ENCODE measurements around the gene NTHL1.

Gene NTHL1

GRCh38 chr16:2042986-2043666 is 4.5 kb downstream of the NTHL1 start:
- Mint-ChIP-seq H3K27me3 (peaks cover 14% of the 10 kb centered on the region), H3K9me3 (no peaks in the 10 kb centered on the region), H3K27ac (no peak overlapping the region), H3K4me1 (peaks cover 34% of the 10 kb centered on the region), H3K4me3 (no peak overlapping the region), H3K36me3 (peaks cover 8% of the 10 kb centered on the region)
- no peak for ATAC-seq

GRCh38 chr16:2042171-2042985 is 5.3 kb downstream of the NTHL1 start:
- Mint-ChIP-seq H3K27ac (no peak overlapping the region), H3K36me3 (peaks cover 8% of the 10 kb centered on the region), H3K4me3 (no peak overlapping the region), H3K4me1 (peaks cover 33% of the 10 kb centered on the region), H3K9me3 (no peaks in the 10 kb centered on the region), H3K27me3 (peaks cover 20% of the 10 kb centered on the region)
- no peak for ATAC-seq

GRCh38 chr16:2040787-2041522 is 6.7 kb downstream of the NTHL1 start:
- H3K27ac Mint-ChIP-seq = no peak overlapping the region
- ATAC-seq = no peak
- peaks cover 20% of the 10 kb centered on the region for H3K4me1 Mint-ChIP-seq
- H3K27me3 Mint-ChIP-seq = peaks cover 30% of the 10 kb centered on the region
- no peaks in the 10 kb centered on the region for H3K9me3 Mint-ChIP-seq
- peaks cover 8% of the 10 kb centered on the region for H3K36me3 Mint-ChIP-seq
- no peak overlapping the region for H3K4me3 Mint-ChIP-seq

- peaks cover 30% of the 10 kb centered on the region for H3K27me3 Mint-ChIP-seq
- no peaks in the 10 kb centered on the region for H3K9me3 Mint-ChIP-seq
- H3K36me3 Mint-ChIP-seq = peaks cover 8% of the 10 kb centered on the region
- H3K4me1 Mint-ChIP-seq = peaks cover 20% of the 10 kb centered on the region
- no peak overlapping the region for H3K27ac Mint-ChIP-seq
- H3K4me3 Mint-ChIP-seq = no peak overlapping the region
- no peak for ATAC-seq
Observed at GRCh38 chr16:2040041-2040786, 7.4 kb downstream of the NTHL1 start.

DNA sequence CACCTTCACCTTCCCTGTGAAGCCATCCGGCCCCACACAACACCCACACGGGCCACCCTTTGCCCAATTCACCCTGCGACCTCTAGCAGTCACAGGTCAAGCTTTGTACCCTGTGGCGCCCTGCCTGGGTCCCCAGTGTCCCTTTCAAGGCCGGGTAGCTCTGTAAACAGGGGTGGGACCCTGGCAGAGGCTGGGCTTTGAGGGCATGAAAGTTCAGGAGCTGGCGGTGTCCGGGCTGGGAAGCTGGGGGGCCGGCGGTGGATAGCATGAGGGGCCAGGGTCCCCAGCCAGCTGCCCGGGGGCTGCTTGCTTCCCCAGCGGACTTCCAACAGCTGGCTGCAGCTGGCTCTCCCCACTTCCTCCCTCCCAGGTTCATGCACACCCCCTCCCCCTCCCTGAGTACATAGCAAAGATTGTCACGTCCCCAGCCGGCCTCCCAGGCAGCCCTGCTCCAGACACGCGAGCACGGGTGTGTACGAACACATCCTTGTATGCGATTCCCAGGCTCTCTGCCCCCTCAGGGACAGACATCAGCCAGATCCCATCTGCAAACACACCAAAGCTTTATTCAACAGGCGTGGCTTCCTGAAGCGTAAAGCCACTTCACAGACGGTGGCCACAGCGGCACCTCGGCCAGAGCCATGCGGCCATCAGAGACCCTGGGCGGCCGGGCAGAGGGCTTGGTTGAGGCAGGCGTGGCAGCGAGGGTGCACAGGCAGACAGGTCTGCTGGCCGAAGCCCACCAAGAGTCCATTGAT is 8.2 kb downstream of the NTHL1 start:
- Mint-ChIP-seq H3K9me3 (no peaks in the 10 kb centered on the region), H3K4me1 (peaks cover 20% of the 10 kb centered on the region), H3K27ac (no peak overlapping the region), H3K4me3 (no peak overlapping the region), H3K27me3 (peaks cover 36% of the 10 kb centered on the region), H3K36me3 (peaks cover 8% of the 10 kb centered on the region)
- ATAC-seq = no peak

DNA sequence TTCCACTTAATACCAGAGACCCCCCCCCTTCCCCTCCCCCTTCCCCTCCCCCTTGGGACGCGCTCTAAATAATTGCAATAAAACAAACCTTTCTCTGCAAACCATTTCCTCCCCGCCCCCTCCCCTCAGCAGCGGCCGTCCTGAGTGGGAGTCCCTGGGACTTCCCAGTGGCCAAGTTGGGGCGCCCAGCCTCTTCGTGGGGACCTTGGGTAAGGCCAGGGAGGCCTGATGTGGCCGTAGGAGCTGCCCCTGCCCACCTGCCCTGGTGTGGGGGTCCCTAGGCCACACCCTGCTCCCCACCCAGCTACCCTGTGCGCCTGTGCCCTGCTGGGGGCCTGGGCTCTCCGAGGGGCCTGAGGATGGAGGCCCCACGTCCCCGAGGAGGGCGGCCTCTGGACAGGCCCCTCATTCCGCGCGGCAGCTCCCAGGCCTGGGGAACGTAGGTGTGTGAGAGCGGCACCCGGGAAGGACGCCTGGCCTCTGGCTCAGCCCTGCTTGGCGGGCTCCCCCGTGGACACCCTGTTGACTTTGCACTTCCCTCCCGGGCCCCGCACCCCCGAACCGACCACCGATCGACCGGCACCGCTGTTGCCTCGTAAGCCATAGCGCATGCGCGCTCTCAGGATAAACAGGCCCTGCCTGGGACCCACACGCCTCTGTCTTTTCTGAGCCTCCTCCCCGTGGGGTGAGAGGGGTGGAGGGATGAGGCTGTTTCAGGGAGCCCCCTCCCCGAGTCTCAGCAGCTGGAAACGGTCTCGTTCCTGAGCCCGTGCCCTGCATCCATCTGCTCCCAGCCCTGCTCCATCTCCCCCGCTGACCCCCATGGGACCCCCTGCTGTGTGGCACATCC is 9.0 kb downstream of the NTHL1 start:
- no peak for ATAC-seq
- no peak overlapping the region for H3K4me3 Mint-ChIP-seq
- no peaks in the 10 kb centered on the region for H3K9me3 Mint-ChIP-seq
- peaks cover 16% of the 10 kb centered on the region for H3K4me1 Mint-ChIP-seq
- H3K36me3 Mint-ChIP-seq = peaks cover 8% of the 10 kb centered on the region
- no peak overlapping the region for H3K27ac Mint-ChIP-seq
- peaks cover 36% of the 10 kb centered on the region for H3K27me3 Mint-ChIP-seq

DNA sequence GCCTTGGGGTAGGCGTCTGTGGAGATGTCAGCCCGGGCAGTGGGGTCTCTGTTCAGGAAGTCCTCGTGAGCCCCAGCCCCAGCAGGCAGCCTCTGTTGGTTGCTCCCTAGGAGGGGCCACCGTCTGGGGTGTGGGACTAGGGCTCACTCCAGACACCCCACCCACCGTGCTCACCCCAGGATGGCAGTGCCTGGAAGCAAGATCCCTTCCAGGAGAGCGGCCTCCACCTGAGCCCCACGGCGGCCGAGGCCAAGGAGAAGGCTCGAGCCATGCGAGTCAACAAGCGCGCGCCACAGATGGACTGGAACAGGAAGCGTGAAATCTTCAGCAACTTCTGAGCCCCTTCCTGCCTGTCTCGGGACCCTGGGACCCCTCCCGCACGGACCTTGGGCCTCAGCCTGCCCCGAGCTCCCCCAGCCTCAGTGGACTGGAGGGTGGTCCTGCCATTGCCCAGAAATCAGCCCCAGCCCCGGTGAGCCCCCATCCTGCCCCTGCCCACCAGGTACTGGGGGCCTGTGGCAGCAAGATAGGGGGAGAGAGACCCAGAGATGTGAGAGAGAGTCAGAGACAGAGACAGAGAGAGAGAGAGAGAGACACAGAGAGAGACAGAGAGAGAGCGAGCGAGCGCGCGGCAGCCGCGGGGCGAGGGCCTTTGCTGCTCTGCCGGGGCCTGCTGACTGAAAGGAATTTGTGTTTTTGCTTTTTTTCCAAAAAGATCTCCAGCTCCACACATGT is 9.8 kb downstream of the NTHL1 start:
- Mint-ChIP-seq H3K27ac (no peak overlapping the region), H3K36me3 (peaks cover 2% of the 10 kb centered on the region), H3K4me1 (peaks cover 16% of the 10 kb centered on the region), H3K9me3 (no peaks in the 10 kb centered on the region), H3K27me3 (peaks cover 37% of the 10 kb centered on the region), H3K4me3 (no peak overlapping the region)
- no peak for ATAC-seq

GRCh38 chr16:2037115-2037514 is 10.5 kb downstream of the NTHL1 start:
- Mint-ChIP-seq H3K9me3 (no peaks in the 10 kb centered on the region), H3K27ac (no peak overlapping the region), H3K4me1 (peaks cover 23% of the 10 kb centered on the region), H3K27me3 (peaks cover 44% of the 10 kb centered on the region), H3K36me3 (no peaks in the 10 kb centered on the region), H3K4me3 (no peak overlapping the region)
- ATAC-seq = no peak

GRCh38 chr16:2036200-2036966 is 11.3 kb downstream of the NTHL1 start:
- no peak overlapping the region for H3K4me3 Mint-ChIP-seq
- H3K27me3 Mint-ChIP-seq = peaks cover 50% of the 10 kb centered on the region
- no peak for ATAC-seq
- H3K27ac Mint-ChIP-seq = no peak overlapping the region
- peaks cover 26% of the 10 kb centered on the region for H3K4me1 Mint-ChIP-seq
- H3K9me3 Mint-ChIP-seq = no peaks in the 10 kb centered on the region
- H3K36me3 Mint-ChIP-seq = no peaks in the 10 kb centered on the region

- no peak overlapping the region for H3K4me3 Mint-ChIP-seq
- no peaks in the 10 kb centered on the region for H3K9me3 Mint-ChIP-seq
- H3K4me1 Mint-ChIP-seq = peaks cover 26% of the 10 kb centered on the region
- H3K27me3 Mint-ChIP-seq = peaks cover 50% of the 10 kb centered on the region
- no peaks in the 10 kb centered on the region for H3K36me3 Mint-ChIP-seq
- ATAC-seq = no peak
- H3K27ac Mint-ChIP-seq = no peak overlapping the region
Observed at GRCh38 chr16:2035431-2036199, 12.0 kb downstream of the NTHL1 start.

DNA sequence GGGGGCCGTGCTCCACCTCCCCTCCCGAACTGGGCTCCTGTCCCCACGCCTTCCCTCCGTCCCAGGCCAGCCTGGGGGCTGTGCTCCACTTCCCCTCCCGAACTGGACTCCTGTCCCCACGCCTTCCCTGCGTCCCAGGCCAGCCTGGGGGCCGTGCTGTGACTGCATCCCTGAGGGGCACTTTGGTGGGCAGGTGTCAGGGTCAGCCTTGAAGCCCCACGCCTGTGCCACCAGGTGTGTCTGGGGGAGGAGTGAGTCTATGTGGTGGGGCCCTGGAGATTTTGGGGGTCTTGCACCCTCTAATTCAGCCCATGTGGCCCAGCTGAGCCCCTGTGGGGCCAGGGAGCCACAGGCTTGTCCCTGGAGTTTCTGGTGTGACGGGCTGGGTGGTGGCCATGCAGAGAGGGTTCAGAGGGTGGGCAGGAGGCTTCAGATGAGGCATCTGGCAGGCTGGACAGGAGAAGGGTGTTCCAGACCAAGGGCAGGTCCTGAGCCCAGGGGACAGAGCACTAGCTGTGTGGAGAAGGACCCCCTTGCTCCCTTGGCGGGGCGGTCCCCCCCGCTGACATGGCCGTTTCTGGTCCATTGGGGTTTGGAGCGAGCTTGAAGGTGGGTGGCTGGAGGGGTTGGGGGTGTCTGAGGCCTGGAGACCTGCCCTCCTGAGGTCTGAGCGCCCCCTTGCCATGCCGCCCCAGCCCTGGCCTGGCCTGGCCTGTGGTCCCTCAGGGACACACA is 12.8 kb downstream of the NTHL1 start:
- no peaks in the 10 kb centered on the region for H3K9me3 Mint-ChIP-seq
- peaks cover 26% of the 10 kb centered on the region for H3K4me1 Mint-ChIP-seq
- H3K27me3 Mint-ChIP-seq = peaks cover 49% of the 10 kb centered on the region
- ATAC-seq = no peak
- no peak overlapping the region for H3K27ac Mint-ChIP-seq
- H3K4me3 Mint-ChIP-seq = no peak overlapping the region
- H3K36me3 Mint-ChIP-seq = no peaks in the 10 kb centered on the region

Data from stimulated activated memory B cell treated with anti-CD40 and anti-IgM and Interleukin-4, amounts not matched to agents 10 μg/mL and 1 μg/mL and 100 μg/mL, for 72 hours (primary cell).